Activated naive CD4-positive, alpha-beta T cell treated with anti-CD3 and anti-CD28 coated beads, Interleukin-2, amount 10 ng/mL, durations not matched to agents 7 days and 5 days (primary cell): ENCODE results near the gene FOLR3.
"Not testable (repeated sequence)": the region's sequence is repeated elsewhere in the genome, so short reads cannot be mapped to it uniquely, and the experiment has no call there.

ENCODE experiments used
- CTCF ChIA-PET: fragments of 350-600 bp; sonication (Branson Sonifier 250); formaldehyde crosslinking; loops from one replicate; lab custom pipeline; 2021; ENCODE audit warnings: antibody characterized with exemption; lab: Charles Lee
- DNase-seq: peaks from one replicate; pipeline ENCODE4 v3.0.0-alpha.2; 2020
- H3K27ac Mint-ChIP-seq: one replicate; pipeline ENCODE4 v1.8.0; 2021; ENCODE audit warnings: mild to moderate bottlenecking, moderate library complexity, mixed read lengths
- H3K27me3 Mint-ChIP-seq: one replicate; pipeline ENCODE4 v1.8.0; 2021; ENCODE audit warnings: mild to moderate bottlenecking, mixed read lengths
- H3K36me3 Mint-ChIP-seq: one replicate; pipeline ENCODE4 v1.8.0; 2021; ENCODE audit warnings: mixed read lengths
- H3K4me1 Mint-ChIP-seq: one replicate; pipeline ENCODE4 v1.8.0; 2021; ENCODE audit warnings: mixed read lengths
- H3K4me3 Mint-ChIP-seq: one replicate; pipeline ENCODE4 v1.8.0; 2021; ENCODE audit warnings: mild to moderate bottlenecking, moderate library complexity, mixed read lengths
- H3K9me3 Mint-ChIP-seq: one replicate; pipeline ENCODE4 v1.8.0; 2021; ENCODE audit warnings: mixed read lengths

Gene FOLR3

DNA sequence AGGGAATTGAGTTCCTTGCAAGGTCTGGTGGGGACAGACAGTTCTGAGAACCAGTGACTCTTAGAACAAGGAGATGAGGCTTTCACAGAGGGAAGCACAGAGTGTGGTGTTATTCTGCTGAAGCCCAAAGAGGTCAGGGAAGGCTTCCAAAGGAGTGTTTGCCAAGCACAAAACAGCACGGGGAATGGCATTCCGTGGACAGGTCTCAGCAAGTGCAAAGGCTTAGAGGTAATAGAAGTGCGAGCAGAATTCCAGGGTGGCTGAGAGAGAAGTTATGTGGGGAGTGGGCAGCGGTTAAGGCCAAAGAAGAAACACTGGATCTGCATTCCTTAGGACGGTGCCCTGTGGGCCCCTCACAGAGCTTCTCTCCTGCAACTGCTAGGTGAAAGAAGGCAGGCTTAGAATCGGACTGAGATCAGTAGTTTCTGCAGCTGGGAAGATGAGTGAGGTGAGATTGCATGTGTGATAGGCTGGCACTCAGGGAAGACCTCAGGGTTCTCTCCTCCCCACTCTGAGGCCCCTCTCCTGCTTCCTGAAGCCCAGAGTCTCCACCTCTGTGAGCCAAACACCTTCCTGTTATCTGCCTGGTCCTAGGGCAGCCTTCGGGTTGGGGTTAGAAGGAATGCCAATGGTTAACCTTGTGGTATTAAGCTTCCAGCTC, 45.5 kb downstream of the FOLR3 start:
- CTCF ChIA-PET, result interaction anchor here (0.9 kb wide), 1 partner anchor 37 kb away, joined by 4 read pairs; no protein-coding TSS in a partner anchor
- H3K4me1 Mint-ChIP-seq, H3K27ac Mint-ChIP-seq: not testable (repeated sequence)

DNA sequence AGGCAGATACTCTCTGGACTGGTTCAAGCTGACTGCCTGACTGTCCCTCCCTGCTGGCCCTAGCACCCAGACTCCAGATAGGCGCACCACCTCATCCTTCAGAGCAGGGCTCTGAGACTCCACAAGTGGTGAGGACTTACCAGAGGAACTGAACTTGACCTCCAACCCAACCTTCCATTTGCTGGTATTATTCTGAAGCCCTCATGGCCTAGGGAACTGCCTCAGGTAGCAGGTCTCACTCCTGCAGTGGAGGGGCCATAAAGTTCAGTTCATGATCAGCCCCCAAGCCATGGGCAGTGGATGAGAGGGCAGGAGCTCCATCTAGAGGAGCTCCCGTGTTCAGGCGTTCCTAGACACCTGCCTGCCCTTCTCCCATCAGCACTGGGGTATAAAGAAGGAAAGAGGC, 46.0 kb downstream of the FOLR3 start:
- H3K36me3 Mint-ChIP-seq, H3K4me3 Mint-ChIP-seq, H3K4me1 Mint-ChIP-seq, H3K9me3 Mint-ChIP-seq, DNase-seq, H3K27ac Mint-ChIP-seq: not testable (repeated sequence)
- CTCF ChIA-PET, result interaction anchor here (0.6 to 0.9 kb wide), 2 partner anchors 38 to 439 kb away, joined by 3 to 4 read pairs; no protein-coding TSS in a partner anchor
- peaks cover 51% of the 10 kb centered on the region for H3K27me3 Mint-ChIP-seq

More for the DNA sequence above, 45.5 kb downstream of the FOLR3 start:
- H3K9me3 Mint-ChIP-seq, H3K4me3 Mint-ChIP-seq, H3K36me3 Mint-ChIP-seq, DNase-seq: not testable (repeated sequence)
- peaks cover 51% of the 10 kb centered on the region for H3K27me3 Mint-ChIP-seq

DNA sequence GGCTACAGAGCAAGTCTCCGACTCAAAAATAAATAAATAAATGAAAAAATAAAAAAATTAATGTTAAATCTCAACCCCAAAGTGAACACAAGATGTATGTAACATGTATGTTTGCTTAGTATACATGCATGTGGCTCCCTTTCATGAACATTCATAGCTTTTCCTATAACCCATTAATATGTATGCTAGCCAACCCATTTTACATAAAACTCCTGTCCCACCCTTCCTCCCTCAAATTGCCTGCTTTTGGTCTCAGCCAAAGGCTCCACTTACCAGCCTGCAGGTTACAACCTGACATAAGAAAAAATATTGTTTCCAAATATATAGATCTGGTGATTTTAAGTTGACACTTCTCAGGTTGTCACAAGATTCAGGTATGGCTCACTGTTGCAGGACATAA, 52.7 kb downstream of the FOLR3 start:
- no peaks in the 10 kb centered on the region for H3K4me1 Mint-ChIP-seq
- no peak overlapping the region for H3K27ac Mint-ChIP-seq
- no peaks in the 10 kb centered on the region for H3K9me3 Mint-ChIP-seq
- peaks cover 18% of the 10 kb centered on the region for H3K27me3 Mint-ChIP-seq
- DNase-seq, result no peak
- no peaks in the 10 kb centered on the region for H3K36me3 Mint-ChIP-seq
- CTCF ChIA-PET, result interaction anchor here (1.0 kb wide), 1 partner anchor 212 kb away, joined by 3 read pairs; no protein-coding TSS in a partner anchor
- no peak overlapping the region for H3K4me3 Mint-ChIP-seq
